Fibroblast of lung (primary cell): ENCODE results near the gene NUAK2. TPM values are rescaled to one million over a fixed set of nuclear protein-coding genes. Genes with fewer than 3 reads are reported as not detected.

Experiments used
- DNase-seq, 2 donors: peaks; one replicate each; pipeline versions ENCODE4 v3.0.0 to v3.0.0-alpha.2; 2010; ENCODE audit warnings: low read depth in 2 of 2
- H2AFZ ChIP-seq: 2 replicates; pipeline ENCODE4 v1.5.1; 2012; ENCODE audit warnings: low read length, control low read depth, inconsistent platforms
- H3K27ac ChIP-seq: 2 replicates; pipeline ENCODE4 v1.5.1; 2011; ENCODE audit warnings: low read length, control low read depth; ENCODE audit not compliant: insufficient read depth
- H3K27me3 ChIP-seq: 2 replicates; pipeline ENCODE4 v1.5.1; 2011; ENCODE audit warnings: mild to moderate bottlenecking, low read length; ENCODE audit not compliant: control insufficient read depth, insufficient read depth
- H3K36me3 ChIP-seq: 2 replicates; pipeline ENCODE4 v1.5.1; 2011; ENCODE audit warnings: low read length; ENCODE audit not compliant: control insufficient read depth, insufficient read depth
- H3K4me1 ChIP-seq: 2 replicates; pipeline ENCODE4 v1.5.1; 2011; ENCODE audit warnings: low read length; ENCODE audit not compliant: control insufficient read depth, insufficient read depth; ENCODE audit errors: extremely low read depth
- H3K4me2 ChIP-seq: 2 replicates; pipeline ENCODE4 v1.5.1; 2011; ENCODE audit warnings: low read length, control low read depth; ENCODE audit not compliant: insufficient read depth; ENCODE audit errors: extremely low read depth
- H3K4me3 ChIP-seq, 4 experiments: fragments of 200-600 bp in 1 of 4; sonication (generic) in 1 of 4; replicated peaks in 1 of 4; 2 replicates each; pipeline ENCODE4 v1.5.1; 2011 to 2016; ENCODE audit warnings: low read length in 4 of 4, low read depth in 3 of 4, mild to moderate bottlenecking in 3 of 4, control low read depth in 2 of 4, inconsistent platforms in 1 of 4, mixed read lengths in 1 of 4; ENCODE audit not compliant: insufficient read depth in 1 of 4; ENCODE audit errors: control extremely low read depth in 1 of 4
- H3K79me2 ChIP-seq: 2 replicates; pipeline ENCODE4 v1.5.1; 2012; ENCODE audit warnings: mild to moderate bottlenecking, low read length, inconsistent platforms; ENCODE audit not compliant: control insufficient read depth, insufficient read depth
- H3K9ac ChIP-seq: 2 replicates; pipeline ENCODE4 v1.5.1; 2011; ENCODE audit warnings: mild to moderate bottlenecking, low read length, control low read depth; ENCODE audit not compliant: insufficient read depth
- H3K9me3 ChIP-seq: 2 replicates; pipeline ENCODE4 v1.5.1; 2012; ENCODE audit warnings: low read depth, low read length; ENCODE audit not compliant: control insufficient read depth, insufficient read depth
- H4K20me1 ChIP-seq: 2 replicates; pipeline ENCODE4 v1.5.1; 2011; ENCODE audit warnings: low read length; ENCODE audit not compliant: control insufficient read depth, insufficient read depth; ENCODE audit errors: extremely low read depth
- EZH2 ChIP-seq: IDR thresholded peaks from 2 replicates; pipeline ENCODE4 v1.5.1; 2012; ENCODE audit warnings: low read length, control low read depth, mild to moderate bottlenecking; ENCODE audit errors: missing control alignments
- polyA plus RNA-seq, 2 donors: library from polyadenylated mRNA; depleted of rRNA in 1 of 2; stranded (reverse) in 1 of 2; unstranded in 1 of 2; fragments of >200 nt; gene quantifications; 2 replicates each; pipeline ENCODE4 v1.2.1, GENCODE V29; 2011 to 2012; ENCODE audit warnings: missing spikeins in 1 of 2
- total RNA-seq: library from RNA; depleted of rRNA; stranded (reverse); fragments of >200 nt; gene quantifications from 2 replicates; pipeline ENCODE4 v1.2.1, GENCODE V29; 2014
- TF ChIP-seq, protein P1 (sequence below), 2 donors: IDR thresholded peaks in 1 of 2; conservative IDR thresholded peaks in 1 of 2; 1 replicate in 1 of 2; 2 replicates in 1 of 2; pipeline ENCODE4 v1.5.1; 2011 to 2012; ENCODE audit warnings: low read length in 2 of 2, control low read depth in 1 of 2, inconsistent platforms in 1 of 2, low read depth in 1 of 2, mild to moderate bottlenecking in 1 of 2

The NUAK2 gene
- total and polyA plus RNA-seq, 2 donors (not counting 1 experiment from before 2014, with no cell fraction given): 1.7 to 4.9 TPM

- H3K79me2 ChIP-seq: peaks cover 13% of the 10 kb centered on the region
- H3K27ac ChIP-seq: no peak overlapping the region
These were observed 14.5 kb downstream of the NUAK2 start for GRCh38 chr1:205306929-205307566.

DNA sequence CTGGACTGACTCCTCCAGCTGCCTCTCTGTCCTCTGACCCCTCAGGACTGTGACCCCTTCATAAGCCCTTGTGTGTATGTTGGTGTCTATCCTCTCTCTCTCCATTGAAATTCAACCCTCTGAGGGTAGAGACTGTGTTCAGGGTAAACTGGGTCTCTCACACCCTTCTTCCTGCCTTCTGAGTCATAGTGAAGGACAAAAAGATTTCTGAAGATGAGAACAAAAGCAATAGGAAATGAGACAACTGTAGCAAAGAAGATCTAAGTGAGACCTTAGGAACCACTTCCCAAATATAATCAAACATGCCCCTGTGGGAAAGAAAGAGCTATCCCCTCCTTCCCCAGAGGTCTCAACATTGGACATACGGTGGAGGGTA, 16.9 kb downstream of the NUAK2 start:
- H3K36me3 ChIP-seq: peaks cover 37% of the 10 kb centered on the region
- TF ChIP-seq EZH2: no peak
- TF ChIP-seq, protein P1, sequence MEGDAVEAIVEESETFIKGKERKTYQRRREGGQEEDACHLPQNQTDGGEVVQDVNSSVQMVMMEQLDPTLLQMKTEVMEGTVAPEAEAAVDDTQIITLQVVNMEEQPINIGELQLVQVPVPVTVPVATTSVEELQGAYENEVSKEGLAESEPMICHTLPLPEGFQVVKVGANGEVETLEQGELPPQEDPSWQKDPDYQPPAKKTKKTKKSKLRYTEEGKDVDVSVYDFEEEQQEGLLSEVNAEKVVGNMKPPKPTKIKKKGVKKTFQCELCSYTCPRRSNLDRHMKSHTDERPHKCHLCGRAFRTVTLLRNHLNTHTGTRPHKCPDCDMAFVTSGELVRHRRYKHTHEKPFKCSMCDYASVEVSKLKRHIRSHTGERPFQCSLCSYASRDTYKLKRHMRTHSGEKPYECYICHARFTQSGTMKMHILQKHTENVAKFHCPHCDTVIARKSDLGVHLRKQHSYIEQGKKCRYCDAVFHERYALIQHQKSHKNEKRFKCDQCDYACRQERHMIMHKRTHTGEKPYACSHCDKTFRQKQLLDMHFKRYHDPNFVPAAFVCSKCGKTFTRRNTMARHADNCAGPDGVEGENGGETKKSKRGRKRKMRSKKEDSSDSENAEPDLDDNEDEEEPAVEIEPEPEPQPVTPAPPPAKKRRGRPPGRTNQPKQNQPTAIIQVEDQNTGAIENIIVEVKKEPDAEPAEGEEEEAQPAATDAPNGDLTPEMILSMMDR (conservative IDR thresholded peaks at IDR 0.05 in 1 of 2, IDR thresholded peaks at IDR 0.05 in 1 of 2; ENCODE audit: low read depth in 1 of 2, low read length in 2 of 2): no peak
- H3K9ac ChIP-seq: no peak overlapping the region
- no peak overlapping the region for H3K4me2 ChIP-seq
- peaks cover 20% of the 10 kb centered on the region for H3K4me1 ChIP-seq
- H4K20me1 ChIP-seq: no peaks in the 10 kb centered on the region
- H3K9me3 ChIP-seq: no peaks in the 10 kb centered on the region
- no peak overlapping the region for H2AFZ ChIP-seq
- no peaks in the 10 kb centered on the region for H3K79me2 ChIP-seq
- H3K27ac ChIP-seq: no peak overlapping the region
- DNase-seq: no peak
- H3K27me3 ChIP-seq: no peaks in the 10 kb centered on the region
- H3K4me3 ChIP-seq: no peak overlapping the region

More at GRCh38 chr1:205306929-205307566, 14.5 kb downstream of the NUAK2 start:
- TF ChIP-seq, protein P1 (conservative IDR thresholded peaks at IDR 0.05 in 1 of 2, IDR thresholded peaks at IDR 0.05 in 1 of 2; ENCODE audit: low read depth in 1 of 2, low read length in 2 of 2): no peak
- no peak for TF ChIP-seq EZH2
- H3K9ac ChIP-seq: no peak overlapping the region
- H4K20me1 ChIP-seq: no peaks in the 10 kb centered on the region
- H3K36me3 ChIP-seq: peaks cover 45% of the 10 kb centered on the region
- no peak for DNase-seq
- no peaks in the 10 kb centered on the region for H3K9me3 ChIP-seq
- no peak overlapping the region for H2AFZ ChIP-seq
- no peak overlapping the region for H3K4me3 ChIP-seq
- no peaks in the 10 kb centered on the region for H3K27me3 ChIP-seq
- H3K4me2 ChIP-seq: no peak overlapping the region
- H3K4me1 ChIP-seq: peaks cover 2% of the 10 kb centered on the region

DNA sequence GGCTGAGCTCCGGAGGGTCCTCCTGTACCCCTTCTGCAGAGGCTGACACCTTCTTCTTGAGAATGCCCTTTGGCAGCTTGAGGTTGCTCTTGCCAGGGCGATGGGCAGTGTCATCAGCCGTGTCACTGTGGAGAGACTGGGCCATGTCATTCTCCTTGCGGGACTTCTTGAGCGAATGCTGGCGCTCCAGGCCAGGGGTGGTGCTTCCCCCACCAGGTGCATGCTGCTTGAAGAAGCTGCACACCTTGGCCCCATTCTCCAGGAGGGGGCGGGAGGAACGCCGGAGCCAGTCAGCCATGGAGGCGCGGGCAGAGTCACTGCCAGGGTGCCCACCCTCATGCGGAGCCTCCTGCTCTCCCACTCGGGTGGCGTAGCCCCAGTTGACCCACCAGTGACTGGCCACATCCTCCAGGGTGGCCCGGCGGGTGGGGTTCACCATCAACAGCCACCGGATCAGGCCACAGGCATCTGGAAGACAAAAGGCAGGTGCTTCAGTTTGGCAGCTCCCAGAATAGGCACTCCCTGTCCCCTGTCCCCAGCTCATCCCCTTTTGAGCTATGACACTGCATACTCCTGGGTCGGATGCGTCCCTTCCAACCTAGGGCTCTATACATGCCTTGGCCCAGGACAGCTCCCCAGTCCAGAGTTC, 17.4 kb downstream of the NUAK2 start:
- H3K27me3 ChIP-seq: no peaks in the 10 kb centered on the region
- H3K36me3 ChIP-seq: peaks cover 35% of the 10 kb centered on the region
- no peak overlapping the region for H3K27ac ChIP-seq
- TF ChIP-seq, protein P1 (conservative IDR thresholded peaks at IDR 0.05 in 1 of 2, IDR thresholded peaks at IDR 0.05 in 1 of 2; ENCODE audit: low read depth in 1 of 2, low read length in 2 of 2): no peak
- no peak for TF ChIP-seq EZH2
- H3K4me3 ChIP-seq: no peak overlapping the region
- H3K9ac ChIP-seq: no peak overlapping the region
- H4K20me1 ChIP-seq: no peaks in the 10 kb centered on the region
- H2AFZ ChIP-seq: no peak overlapping the region
- H3K79me2 ChIP-seq: no peaks in the 10 kb centered on the region
- DNase-seq: no peak
- peaks cover 20% of the 10 kb centered on the region for H3K4me1 ChIP-seq
- no peak overlapping the region for H3K4me2 ChIP-seq
- H3K9me3 ChIP-seq: no peaks in the 10 kb centered on the region
